ENCODE results near the gene PLIN3. TPM values are rescaled to one million over a fixed set of nuclear protein-coding genes. Genes with fewer than 3 reads are reported as not detected.
"Not testable (repeated sequence)": the region's sequence is repeated elsewhere in the genome, so short reads cannot be mapped to it uniquely, and the experiment has no call there.

The PLIN3 gene
- polyA plus RNA-seq: 10 to 100 TPM; 22.0 to 55.5 (median 46.2) TPM

- WGBS, 3 donors: 3 to 4% (median 4%) methylated on average over 45 to 46 of the region's 46 CpGs
- H3K27ac ChIP-seq (ENCODE audit: low read depth, low read length): no peak within 1 kb of the TSS
Observed at GRCh38 chr19:4867534-4868285, at the start of gene PLIN3. PLIN3 (minus strand) TSS chr19:4867667; CDS start chr19:4861394, 6,273 bp downstream.

GRCh38 chr19:4916292-4917082 lies 49.0 kb upstream of the PLIN3 start:
- no peak overlapping the region for H3K27ac ChIP-seq (ENCODE audit: low read depth, low read length)
- WGBS, 3 donors: 46 to 81% (median 65%) methylated on average over 40 to 41 of the region's 41 CpGs

GRCh38 chr19:4914736-4915501 lies 47.5 kb upstream of the PLIN3 start:
- WGBS, 3 donors: 72 to 78% (median 75%) methylated on average over 23 of the region's 23 CpGs
- no peak overlapping the region for H3K27ac ChIP-seq (ENCODE audit: low read depth, low read length)

- WGBS, 3 donors: 81 to 89% (median 88%) methylated on average over 24 of the region's 24 CpGs
- H3K27ac ChIP-seq (ENCODE audit: low read depth, low read length): no peak overlapping the region
Observed at GRCh38 chr19:4913996-4914735, 46.7 kb upstream of the PLIN3 start.

GRCh38 chr19:4911786-4912672 lies 44.6 kb upstream of the PLIN3 start:
- H3K27ac ChIP-seq (ENCODE audit: low read depth, low read length): no peak overlapping the region
- WGBS, 3 donors: 23 to 28% (median 27%) methylated on average over 29 of the region's 29 CpGs

- H3K27ac ChIP-seq (ENCODE audit: low read depth, low read length): no peak overlapping the region
- 39 to 55% (median 43%) methylated on average over 15 of the region's 15 CpGs for WGBS, 3 donors
Observed at GRCh38 chr19:4911314-4911713, 43.8 kb upstream of the PLIN3 start.

- WGBS, 3 donors: 22 to 39% (median 26%) methylated on average over 23 of the region's 23 CpGs
- no peak overlapping the region for H3K27ac ChIP-seq (ENCODE audit: low read depth, low read length)
Observed at GRCh38 chr19:4910594-4911281, 43.3 kb upstream of the PLIN3 start.

- no peak overlapping the region for H3K27ac ChIP-seq (ENCODE audit: low read depth, low read length)
- 1% methylated on average over 46 to 82 of the region's 85 CpGs for WGBS, 3 donors
Observed at GRCh38 chr19:4909897-4910593, 42.6 kb upstream of the PLIN3 start.

- 2 to 4% (median 2%) methylated on average over 80 to 89 of the region's 89 CpGs for WGBS, 3 donors
- no peak within 1 kb of the TSS for H3K27ac ChIP-seq (ENCODE audit: low read depth, low read length)
Observed at GRCh38 chr19:4909156-4909896, 41.9 kb upstream of the PLIN3 start, which contains the start of gene UHRF1. UHRF1 (plus strand) TSS chr19:4909501; CDS start chr19:4910886, 1,385 bp downstream.

GRCh38 chr19:4908781-4909155 lies 41.3 kb upstream of the PLIN3 start:
- WGBS, 3 donors: 56 to 88% (median 80%) methylated on average over 15 of the region's 15 CpGs

GRCh38 chr19:4908360-4908759 lies 40.9 kb upstream of the PLIN3 start:
- 71 to 85% (median 85%) methylated on average over 5 of the region's 5 CpGs for WGBS, 3 donors
- H3K27ac ChIP-seq (ENCODE audit: low read depth, low read length): no peak overlapping the region

More at GRCh38 chr19:4908781-4909155, 41.3 kb upstream of the PLIN3 start:
- H3K27ac ChIP-seq (ENCODE audit: low read depth, low read length): no peak overlapping the region

GRCh38 chr19:4906963-4907362 lies 39.5 kb upstream of the PLIN3 start:
- 79 to 85% (median 82%) methylated on average over 8 of the region's 8 CpGs for WGBS, 3 donors

GRCh38 chr19:4904481-4904880 lies 37.0 kb upstream of the PLIN3 start:
- no peak overlapping the region for H3K27ac ChIP-seq (ENCODE audit: low read depth, low read length)
- 63 to 82% (median 79%) methylated on average over 3 of the region's 3 CpGs for WGBS, 3 donors

More at GRCh38 chr19:4906963-4907362, 39.5 kb upstream of the PLIN3 start:
- no peak overlapping the region for H3K27ac ChIP-seq (ENCODE audit: low read depth, low read length)

GRCh38 chr19:4902796-4903195 lies 35.3 kb upstream of the PLIN3 start, which contains the start of gene ARRDC5:
ARRDC5 (minus strand) TSS chr19:4902896; CDS start chr19:4902825, 71 bp downstream.
- WGBS, 3 donors: 69 to 77% (median 75%) methylated on average over 7 of the region's 7 CpGs
- no peak within 1 kb of the TSS for H3K27ac ChIP-seq (ENCODE audit: low read depth, low read length)

- 52 to 84% (median 56%) methylated on average over 13 of the region's 13 CpGs for WGBS, 3 donors
- H3K27ac ChIP-seq (ENCODE audit: low read depth, low read length): not testable (repeated sequence)
Observed at GRCh38 chr19:4900879-4901278, 33.4 kb upstream of the PLIN3 start.

Measured in adipose tissue (tissue), 3 donors.